ENCODE data around the gene CWH43. TPM values are rescaled to one million over a fixed set of nuclear protein-coding genes. Genes with fewer than 3 reads are reported as not detected.

CWH43 gene
- total and polyA plus RNA-seq, 2 of the 13 experiments (the other 11 are each of a cell fraction or from before 2014, with no cell fraction given): not detected

- no peaks in the 10 kb centered on the region for H3K36me3 ChIP-seq (replicated peaks in 1 of 2; ENCODE audit: control insufficient read depth in 1 of 2, insufficient read depth in 2 of 2, low read length in 2 of 2)
- WGBS (ENCODE audit: low lambda C conversion rate): 20% methylated on average over 3 of the region's 3 CpGs
- no peak overlapping the region for H3K4me2 ChIP-seq (ENCODE audit: low read depth, low read length)
- no TSS peak for BruUV-seq (replicated peaks)
- ChIA-PET CTCF (ENCODE audit: low intra/inter-chr PET ratio, low total read pairs) (no interaction called here), POLR2A (no interaction called here)
- no peak overlapping the region for H3K9ac ChIP-seq (ENCODE audit: insufficient read depth, low read depth, low read length)
- no peaks in the 10 kb centered on the region for H3K79me2 ChIP-seq (ENCODE audit: insufficient read depth, low read length)
- no peaks in the 10 kb centered on the region for H3K9me3 ChIP-seq (ENCODE audit: low read length)
- H3K27ac ChIP-seq (ENCODE audit: extremely low read length, insufficient read depth, low read length): no peak overlapping the region
- TF ChIP-seq PITX1 (CRISPR knock-in tag; IDR thresholded peaks at IDR 0.05) (no peak), ARID2 (CRISPR knock-in tag; IDR thresholded peaks at IDR 0.05; ENCODE audit: borderline replicate concordance) (no peak), RFXAP (CRISPR knock-in tag; IDR thresholded peaks at IDR 0.05; ENCODE audit: borderline replicate concordance) (no peak), ZNF720 (CRISPR knock-in tag; IDR thresholded peaks at IDR 0.05) (no peak), FOXA3 (CRISPR knock-in tag; IDR thresholded peaks at IDR 0.05) (no peak), ZFP1 (CRISPR knock-in tag; IDR thresholded peaks at IDR 0.05) (no peak), ZFP90 (CRISPR knock-in tag; IDR thresholded peaks at IDR 0.05; ENCODE audit: borderline replicate concordance) (no peak), RNF2 (conservative IDR thresholded peaks at IDR 0.05; ENCODE audit: low read depth) (no peak), KDM4B (CRISPR knock-in tag; IDR thresholded peaks at IDR 0.05) (no peak), SRSF4 (IDR thresholded peaks at IDR 0.05; ENCODE audit: low read depth, low read length, poor library complexity, severe bottlenecking) (no peak)
- TF ChIP-seq, protein P1, sequence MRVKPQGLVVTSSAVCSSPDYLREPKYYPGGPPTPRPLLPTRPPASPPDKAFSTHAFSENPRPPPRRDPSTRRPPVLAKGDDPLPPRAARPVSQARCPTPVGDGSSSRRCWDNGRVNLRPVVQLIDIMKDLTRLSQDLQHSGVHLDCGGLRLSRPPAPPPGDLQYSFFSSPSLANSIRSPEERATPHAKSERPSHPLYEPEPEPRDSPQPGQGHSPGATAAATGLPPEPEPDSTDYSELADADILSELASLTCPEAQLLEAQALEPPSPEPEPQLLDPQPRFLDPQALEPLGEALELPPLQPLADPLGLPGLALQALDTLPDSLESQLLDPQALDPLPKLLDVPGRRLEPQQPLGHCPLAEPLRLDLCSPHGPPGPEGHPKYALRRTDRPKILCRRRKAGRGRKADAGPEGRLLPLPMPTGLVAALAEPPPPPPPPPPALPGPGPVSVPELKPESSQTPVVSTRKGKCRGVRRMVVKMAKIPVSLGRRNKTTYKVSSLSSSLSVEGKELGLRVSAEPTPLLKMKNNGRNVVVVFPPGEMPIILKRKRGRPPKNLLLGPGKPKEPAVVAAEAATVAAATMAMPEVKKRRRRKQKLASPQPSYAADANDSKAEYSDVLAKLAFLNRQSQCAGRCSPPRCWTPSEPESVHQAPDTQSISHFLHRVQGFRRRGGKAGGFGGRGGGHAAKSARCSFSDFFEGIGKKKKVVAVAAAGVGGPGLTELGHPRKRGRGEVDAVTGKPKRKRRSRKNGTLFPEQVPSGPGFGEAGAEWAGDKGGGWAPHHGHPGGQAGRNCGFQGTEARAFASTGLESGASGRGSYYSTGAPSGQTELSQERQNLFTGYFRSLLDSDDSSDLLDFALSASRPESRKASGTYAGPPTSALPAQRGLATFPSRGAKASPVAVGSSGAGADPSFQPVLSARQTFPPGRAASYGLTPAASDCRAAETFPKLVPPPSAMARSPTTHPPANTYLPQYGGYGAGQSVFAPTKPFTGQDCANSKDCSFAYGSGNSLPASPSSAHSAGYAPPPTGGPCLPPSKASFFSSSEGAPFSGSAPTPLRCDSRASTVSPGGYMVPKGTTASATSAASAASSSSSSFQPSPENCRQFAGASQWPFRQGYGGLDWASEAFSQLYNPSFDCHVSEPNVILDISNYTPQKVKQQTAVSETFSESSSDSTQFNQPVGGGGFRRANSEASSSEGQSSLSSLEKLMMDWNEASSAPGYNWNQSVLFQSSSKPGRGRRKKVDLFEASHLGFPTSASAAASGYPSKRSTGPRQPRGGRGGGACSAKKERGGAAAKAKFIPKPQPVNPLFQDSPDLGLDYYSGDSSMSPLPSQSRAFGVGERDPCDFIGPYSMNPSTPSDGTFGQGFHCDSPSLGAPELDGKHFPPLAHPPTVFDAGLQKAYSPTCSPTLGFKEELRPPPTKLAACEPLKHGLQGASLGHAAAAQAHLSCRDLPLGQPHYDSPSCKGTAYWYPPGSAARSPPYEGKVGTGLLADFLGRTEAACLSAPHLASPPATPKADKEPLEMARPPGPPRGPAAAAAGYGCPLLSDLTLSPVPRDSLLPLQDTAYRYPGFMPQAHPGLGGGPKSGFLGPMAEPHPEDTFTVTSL (CRISPR knock-in tag; IDR thresholded peaks at IDR 0.05; ENCODE audit: borderline replicate concordance): no peak
- no peaks in the 10 kb centered on the region for H4K20me1 ChIP-seq (ENCODE audit: insufficient read depth, low read length)
- FAIRE-seq (no peak), ATAC-seq (no peak), DNase-seq (ENCODE audit: low spot score) (no peak)
- no peaks in the 10 kb centered on the region for H3K27me3 ChIP-seq (ENCODE audit: control insufficient read depth in 1 of 2, insufficient read depth in 2 of 2, low read length in 2 of 2)
- no peak overlapping the region for H2AFZ ChIP-seq (ENCODE audit: low read length)
- in situ Hi-C loops (cut with HindIII; ENCODE audit: extremely low pct_ligation_motif_present, low pct_unique_long_range_greater_than_20kb): no loop called here
- no peak overlapping the region for H3K4me3 ChIP-seq (replicated peaks in 1 of 3; ENCODE audit: insufficient read depth in 1 of 3, low read depth in 2 of 3, low read length in 3 of 3)
- intact Hi-C loops (cut with micrococcal nuclease; ENCODE audit: unreplicated experiment): no loop called here
- H3K4me1 ChIP-seq (ENCODE audit: insufficient read depth, low read length): no peaks in the 10 kb centered on the region
Measured at GRCh38 chr4:48997962-48998361, 11.9 kb downstream of the CWH43 start.

Data from HepG2 (cell line).